SU-DHL-6 (cell line): Measurements from ENCODE around the gene PCDHB1.

Experiments used
- H2AFZ ChIP-seq: fragments of 200-600 bp; sonication (generic); 2 replicates; pipeline ENCODE4 v1.6.1; 2014; ENCODE audit warnings: low read depth, mild to moderate bottlenecking, moderate library complexity, mixed read lengths, antibody characterized with exemption, low read length; ENCODE audit not compliant: severe bottlenecking
- H3F3A ChIP-seq: fragments of 200-600 bp; shearing (Covaris generic); 2 replicates; pipeline ENCODE4 v1.6.0; 2016; ENCODE audit warnings: antibody characterized with exemption, mild to moderate bottlenecking; ENCODE audit not compliant: insufficient read depth
- H3K27ac ChIP-seq: fragments of 200-600 bp; sonication (generic); 2 replicates; pipeline ENCODE4 v1.5.1; 2016; ENCODE audit warnings: low read depth, mild to moderate bottlenecking, low read length, moderate library complexity, mixed read lengths
- H3K27me3 ChIP-seq: fragments of 200-600 bp; sonication (generic), shearing (Covaris generic); 2 replicates; pipeline ENCODE4 v1.6.0; 2014; ENCODE audit warnings: mild to moderate bottlenecking, low read length
- H3K36me3 ChIP-seq: fragments of 200-600 bp; sonication (generic); 2 replicates; pipeline ENCODE4 v1.6.1; 2014; ENCODE audit warnings: mild to moderate bottlenecking, low read length, mixed read lengths
- H3K4me2 ChIP-seq: fragments of 300-600, 200-600 bp; shearing (Covaris generic), sonication (generic); 2 replicates; pipeline ENCODE4 v1.6.0; 2014; ENCODE audit warnings: low read length, low read depth, mild to moderate bottlenecking; ENCODE audit not compliant: poor library complexity, severe bottlenecking
- H3K4me3 ChIP-seq: fragments of 200-600 bp; sonication (generic); 2 replicates; pipeline ENCODE4 v1.5.1; 2014; ENCODE audit warnings: antibody characterized with exemption, low read length, mild to moderate bottlenecking, mixed read lengths; ENCODE audit not compliant: insufficient read depth, poor library complexity, severe bottlenecking
- H3K79me2 ChIP-seq: fragments of 200-600 bp; sonication (generic); 2 replicates; pipeline ENCODE4 v1.6.1; 2014; ENCODE audit warnings: mild to moderate bottlenecking, low read length, moderate library complexity; ENCODE audit not compliant: insufficient read depth
- H3K9ac ChIP-seq: fragments of 200-600 bp; sonication (generic); 2 replicates; pipeline ENCODE4 v1.7.0; 2014; ENCODE audit warnings: mild to moderate bottlenecking, low read length
- H3K9me2 ChIP-seq: fragments of 200-600 bp; sonication (generic); replicated peaks from 2 replicates; pipeline ENCODE4 v1.6.1; 2014; ENCODE audit warnings: low read length; ENCODE audit not compliant: insufficient read depth
- H3K9me3 ChIP-seq: fragments of 200-600 bp; sonication (generic); 2 replicates; pipeline ENCODE4 v1.6.1; 2014; ENCODE audit warnings: low read length, mixed read lengths; ENCODE audit not compliant: insufficient read depth
- H4K20me1 ChIP-seq: fragments of 200-600 bp; sonication (generic); 2 replicates; pipeline ENCODE4 v1.6.1; 2014; ENCODE audit warnings: low read depth, mild to moderate bottlenecking, antibody characterized with exemption, low read length, moderate library complexity, mixed read lengths
- EZH2phosphoT487 ChIP-seq: fragments of 200-600 bp; sonication (generic), shearing (Covaris generic); conservative IDR thresholded peaks from 2 replicates; pipeline ENCODE4 v1.6.1; 2018; ENCODE audit warnings: mild to moderate bottlenecking, antibody characterized with exemption, low read length, moderate library complexity, mixed read lengths
- TF ChIP-seq, protein P1 (sequence below): fragments of 200-600 bp; sonication (generic); IDR thresholded peaks from one replicate; pipeline ENCODE4 v1.5.1; 2017; ENCODE audit warnings: antibody characterized with exemption, mild to moderate bottlenecking, low read length, moderate library complexity; ENCODE audit not compliant: insufficient read depth, poor library complexity, severe bottlenecking

The PCDHB1 gene

DNA sequence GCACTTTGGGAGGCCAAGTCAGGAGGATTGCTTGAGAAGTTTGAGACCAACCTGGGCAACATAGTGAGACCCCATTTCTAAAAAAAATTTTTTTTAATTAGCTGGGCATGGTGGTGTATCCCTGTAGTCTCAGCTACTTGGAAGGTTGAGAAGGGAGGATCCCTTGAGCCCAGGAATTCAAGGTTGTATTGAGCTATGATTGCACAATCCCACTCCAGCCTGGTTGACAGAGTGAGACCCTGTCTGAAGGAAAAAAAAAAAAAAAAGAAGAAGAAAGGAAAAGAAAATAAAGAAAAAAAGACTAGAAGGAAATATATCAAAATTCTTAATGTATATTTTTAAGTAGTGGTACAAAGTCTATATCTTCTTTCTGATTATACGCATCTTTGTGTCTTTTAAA lies 28.8 kb upstream of the PCDHB1 start:
- TF ChIP-seq EZH2phosphoT487, result no peak
- TF ChIP-seq, protein P1, sequence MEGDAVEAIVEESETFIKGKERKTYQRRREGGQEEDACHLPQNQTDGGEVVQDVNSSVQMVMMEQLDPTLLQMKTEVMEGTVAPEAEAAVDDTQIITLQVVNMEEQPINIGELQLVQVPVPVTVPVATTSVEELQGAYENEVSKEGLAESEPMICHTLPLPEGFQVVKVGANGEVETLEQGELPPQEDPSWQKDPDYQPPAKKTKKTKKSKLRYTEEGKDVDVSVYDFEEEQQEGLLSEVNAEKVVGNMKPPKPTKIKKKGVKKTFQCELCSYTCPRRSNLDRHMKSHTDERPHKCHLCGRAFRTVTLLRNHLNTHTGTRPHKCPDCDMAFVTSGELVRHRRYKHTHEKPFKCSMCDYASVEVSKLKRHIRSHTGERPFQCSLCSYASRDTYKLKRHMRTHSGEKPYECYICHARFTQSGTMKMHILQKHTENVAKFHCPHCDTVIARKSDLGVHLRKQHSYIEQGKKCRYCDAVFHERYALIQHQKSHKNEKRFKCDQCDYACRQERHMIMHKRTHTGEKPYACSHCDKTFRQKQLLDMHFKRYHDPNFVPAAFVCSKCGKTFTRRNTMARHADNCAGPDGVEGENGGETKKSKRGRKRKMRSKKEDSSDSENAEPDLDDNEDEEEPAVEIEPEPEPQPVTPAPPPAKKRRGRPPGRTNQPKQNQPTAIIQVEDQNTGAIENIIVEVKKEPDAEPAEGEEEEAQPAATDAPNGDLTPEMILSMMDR, result no peak
- Histone ChIP-seq H4K20me1 (no peaks in the 10 kb centered on the region), H3K9ac (no peak overlapping the region), H3K79me2 (no peaks in the 10 kb centered on the region), H2AFZ (no peak overlapping the region), H3K9me3 (no peaks in the 10 kb centered on the region), H3K36me3 (no peaks in the 10 kb centered on the region), H3K9me2 (no peaks in the 10 kb centered on the region), H3K4me2 (no peak overlapping the region), H3F3A (no peaks in the 10 kb centered on the region), H3K4me3 (no peak overlapping the region), H3K27ac (no peak overlapping the region), H3K27me3 (no peaks in the 10 kb centered on the region)

DNA sequence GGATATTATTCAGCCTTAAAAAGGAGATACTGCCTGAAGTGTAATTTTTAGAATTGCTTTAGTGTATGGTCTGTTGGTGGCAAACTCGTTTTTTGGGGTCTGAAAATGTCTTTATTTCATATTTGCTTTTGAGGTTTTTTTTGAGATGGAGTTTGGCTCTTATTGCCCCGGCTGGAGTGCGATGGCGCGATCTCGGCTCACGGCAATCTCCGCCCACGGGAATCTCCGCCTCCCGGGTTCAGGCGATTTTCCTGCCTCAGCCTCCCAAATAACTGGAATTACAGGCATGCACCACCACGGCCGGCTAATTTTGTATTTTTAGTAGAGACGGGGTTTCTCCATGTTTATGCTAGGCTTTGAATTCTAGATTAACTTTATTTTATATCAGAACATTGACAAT lies 20.2 kb upstream of the PCDHB1 start:
- no peak overlapping the region for H2AFZ ChIP-seq
- no peaks in the 10 kb centered on the region for H4K20me1 ChIP-seq
- no peaks in the 10 kb centered on the region for H3K9me3 ChIP-seq
- no peaks in the 10 kb centered on the region for H3K36me3 ChIP-seq
- H3K4me3 ChIP-seq, result no peak overlapping the region
- H3K79me2 ChIP-seq, result no peaks in the 10 kb centered on the region
- no peak overlapping the region for H3K27ac ChIP-seq
- no peaks in the 10 kb centered on the region for H3K9me2 ChIP-seq
- no peak overlapping the region for H3K9ac ChIP-seq
- no peak overlapping the region for H3K4me2 ChIP-seq
- no peaks in the 10 kb centered on the region for H3F3A ChIP-seq
- TF ChIP-seq, protein P1, result no peak
- TF ChIP-seq EZH2phosphoT487, result no peak
- H3K27me3 ChIP-seq, result no peaks in the 10 kb centered on the region

DNA sequence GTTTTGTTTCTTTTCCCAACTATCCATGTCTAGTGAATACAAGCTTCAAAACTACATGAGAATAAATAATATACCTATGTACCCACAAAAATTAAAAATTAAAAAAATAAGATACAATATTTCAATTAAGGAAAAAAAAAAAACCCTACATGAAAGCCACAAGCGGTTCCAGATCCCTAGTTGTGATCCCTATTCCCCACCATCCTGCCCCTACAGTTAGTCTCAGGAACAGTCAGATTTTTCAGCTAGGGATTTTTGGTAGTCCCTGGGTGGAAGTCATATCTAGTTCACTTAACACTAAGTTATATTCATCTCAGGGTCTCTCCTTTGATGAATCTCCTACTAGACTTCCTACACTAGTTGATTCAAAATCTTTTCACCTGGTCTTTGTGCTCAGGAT lies 18.5 kb upstream of the PCDHB1 start:
- Histone ChIP-seq H3F3A (no peaks in the 10 kb centered on the region), H4K20me1 (no peaks in the 10 kb centered on the region), H3K79me2 (no peaks in the 10 kb centered on the region), H3K9me2 (no peaks in the 10 kb centered on the region), H3K36me3 (no peaks in the 10 kb centered on the region), H3K27ac (no peak overlapping the region), H3K4me2 (no peak overlapping the region), H3K9me3 (no peaks in the 10 kb centered on the region), H3K9ac (no peak overlapping the region), H3K4me3 (no peak overlapping the region), H3K27me3 (no peaks in the 10 kb centered on the region), H2AFZ (no peak overlapping the region)
- TF ChIP-seq, protein P1, result no peak
- TF ChIP-seq EZH2phosphoT487, result no peak
